Duodenal mucosa (tissue), 2 donors: ENCODE results near the gene DAD1.
A peak's percentile ranks its signal among the peaks of the same experiment; 100 is the strongest.

Experiments
- H3K27ac ChIP-seq: one replicate; pipeline ENCODE4 v1.7.0; 2013; ENCODE audit warnings: low read depth, low read length
- H3K27me3 ChIP-seq, 2 donors: one replicate each; pipeline ENCODE4 v1.7.0; 2013; ENCODE audit warnings: low read length in 2 of 2, control low read depth in 1 of 2; ENCODE audit not compliant: insufficient read depth in 2 of 2, control insufficient read depth in 1 of 2
- H3K36me3 ChIP-seq, 2 donors: one replicate each; pipeline ENCODE4 v1.7.0; 2013; ENCODE audit warnings: low read length in 2 of 2, control low read depth in 1 of 2; ENCODE audit not compliant: insufficient read depth in 2 of 2, control insufficient read depth in 1 of 2
- H3K4me1 ChIP-seq, 2 donors: one replicate each; pipeline ENCODE4 v1.7.0; 2013; ENCODE audit warnings: low read length in 2 of 2, control low read depth in 1 of 2; ENCODE audit not compliant: insufficient read depth in 2 of 2, control insufficient read depth in 1 of 2
- H3K4me3 ChIP-seq, 2 donors: one replicate each; pipeline ENCODE4 v1.7.0; 2013; ENCODE audit warnings: low read length in 2 of 2, low read depth in 1 of 2
- H3K9ac ChIP-seq, 2 donors: one replicate each; pipeline ENCODE4 v1.7.0; 2013; ENCODE audit warnings: low read length in 2 of 2, low read depth in 1 of 2
- H3K9me3 ChIP-seq, 2 donors: one replicate each; pipeline ENCODE4 v1.7.0; 2013; ENCODE audit warnings: low read length in 2 of 2, control low read depth in 1 of 2; ENCODE audit not compliant: control insufficient read depth in 1 of 2

Gene DAD1

DNA sequence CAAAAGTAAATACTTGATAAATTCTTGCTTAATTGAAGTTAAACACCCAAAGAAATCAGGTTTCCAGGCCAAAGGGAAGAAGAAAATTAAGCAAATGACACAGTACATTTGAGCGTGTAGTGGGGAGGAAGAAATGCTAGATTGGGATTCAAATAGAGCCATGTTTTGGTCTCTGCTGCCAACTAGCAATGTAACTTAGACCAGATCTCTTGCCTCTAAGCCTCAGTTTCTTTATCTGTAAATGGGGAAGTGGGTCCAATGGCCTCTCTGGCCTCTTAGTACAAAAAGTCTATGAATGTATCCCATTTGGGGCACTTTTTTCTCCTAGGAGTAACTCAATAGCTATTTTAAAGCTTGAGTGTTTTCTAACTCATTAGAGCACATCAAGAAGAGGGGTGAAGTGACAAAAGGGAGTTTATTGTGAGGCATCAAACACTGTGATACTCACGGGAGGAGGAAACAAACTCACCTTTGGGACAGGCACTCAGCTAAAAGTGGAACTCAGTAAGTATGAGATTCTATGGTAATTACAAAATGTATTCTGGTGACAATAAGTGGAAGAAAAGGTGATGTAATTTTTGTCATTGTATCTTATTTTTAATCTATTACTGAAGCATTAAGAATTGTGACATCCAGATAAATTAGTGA, 55.8 kb downstream of the DAD1 start:
- Histone ChIP-seq H3K9ac (no peak overlapping the region), H3K4me3 (no peak overlapping the region), H3K4me1 (peaks cover 8 to 13% of the 10 kb centered on the region in 2 donors), H3K27me3 (no peaks in the 10 kb centered on the region), H3K9me3 (no peaks in the 10 kb centered on the region), H3K27ac (no peak overlapping the region), H3K36me3 (no peaks in the 10 kb centered on the region)

DNA sequence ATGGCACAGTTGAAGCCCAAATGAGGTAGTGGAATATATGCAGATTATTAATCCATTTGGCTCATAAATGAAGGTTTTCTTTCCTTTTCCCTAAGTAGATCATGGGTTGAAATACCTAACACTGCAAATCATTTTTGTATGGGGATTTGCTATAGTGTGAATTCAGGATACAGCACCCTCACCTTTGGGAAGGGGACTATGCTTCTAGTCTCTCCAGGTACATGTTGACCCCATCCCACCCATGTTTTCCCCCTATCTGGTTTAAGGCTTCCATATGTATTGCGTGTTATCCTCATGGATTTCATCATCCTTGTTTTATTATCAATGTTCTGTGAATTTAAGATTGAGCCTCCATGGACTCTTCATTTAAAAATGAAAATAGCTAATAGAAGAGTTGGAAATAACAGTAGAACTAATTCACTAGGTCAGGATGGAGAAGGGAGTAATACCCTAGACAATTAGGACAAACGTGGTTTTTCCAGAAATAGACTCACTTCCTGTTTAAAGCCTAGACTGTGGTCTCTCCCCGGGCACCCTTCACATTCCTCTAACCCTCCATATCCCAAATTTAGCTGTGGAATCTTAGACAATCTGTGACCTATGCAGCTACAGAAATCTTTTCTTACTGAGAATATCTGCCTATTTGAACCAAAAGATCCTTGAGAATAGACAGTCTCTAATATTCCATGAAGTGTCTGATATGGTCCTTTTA, 56.5 kb downstream of the DAD1 start:
- H3K4me1 ChIP-seq = peaks cover 4 to 10% of the 10 kb centered on the region in 2 donors
- no peak overlapping the region for H3K9ac ChIP-seq
- H3K27me3 ChIP-seq = no peaks in the 10 kb centered on the region
- no peak overlapping the region for H3K27ac ChIP-seq
- no peaks in the 10 kb centered on the region for H3K9me3 ChIP-seq
- no peak overlapping the region for H3K4me3 ChIP-seq
- no peaks in the 10 kb centered on the region for H3K36me3 ChIP-seq

- Histone ChIP-seq H3K4me1 (peaks cover 0 to 4% of the 10 kb centered on the region in 2 donors), H3K4me3 (no peak overlapping the region), H3K27me3 (no peaks in the 10 kb centered on the region), H3K27ac (no peak overlapping the region), H3K36me3 (no peaks in the 10 kb centered on the region), H3K9me3 (no peaks in the 10 kb centered on the region), H3K9ac (no peak overlapping the region)
Observed at GRCh38 chr14:22531451-22532344, 57.3 kb downstream of the DAD1 start.

- H3K36me3 ChIP-seq = no peaks in the 10 kb centered on the region
- H3K9me3 ChIP-seq = no peaks in the 10 kb centered on the region
- H3K27ac ChIP-seq = no peak overlapping the region
- no peaks in the 10 kb centered on the region for H3K27me3 ChIP-seq
- H3K9ac ChIP-seq = no peak overlapping the region
- H3K4me1 ChIP-seq = no peaks in the 10 kb centered on the region
- no peak overlapping the region for H3K4me3 ChIP-seq
Observed at GRCh38 chr14:22530127-22530526, 58.9 kb downstream of the DAD1 start.

GRCh38 chr14:22526744-22527143, 62.3 kb downstream of the DAD1 start:
- no peaks in the 10 kb centered on the region for H3K27me3 ChIP-seq
- peaks cover 6 to 18% of the 10 kb centered on the region in 2 donors for H3K4me1 ChIP-seq
- H3K36me3 ChIP-seq = peaks cover 0 to 3% of the 10 kb centered on the region in 2 donors
- no peak overlapping the region for H3K4me3 ChIP-seq
- H3K9me3 ChIP-seq = no peaks in the 10 kb centered on the region
- no peak overlapping the region for H3K9ac ChIP-seq
- H3K27ac ChIP-seq = no peak overlapping the region

DNA sequence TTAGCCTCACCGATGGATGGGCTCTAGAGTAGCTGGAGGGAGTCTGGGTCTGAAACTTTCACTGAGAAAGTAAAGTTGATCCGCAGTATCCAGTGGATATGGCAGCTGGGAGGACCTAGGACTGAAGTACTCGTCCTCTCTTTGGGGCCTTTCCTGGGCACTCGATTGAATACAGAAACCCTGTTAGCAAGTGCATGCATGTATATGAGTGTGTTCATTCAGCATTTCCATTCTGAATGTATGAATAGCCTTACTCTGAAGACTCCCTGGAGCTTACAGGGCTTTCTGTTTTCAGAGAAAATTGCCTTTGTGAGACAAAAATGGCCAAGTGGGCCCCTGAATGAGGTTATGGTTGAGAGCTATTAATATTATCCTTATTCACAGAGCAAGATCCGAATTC, 62.8 kb downstream of the DAD1 start:
- Histone ChIP-seq H3K9ac (no peak overlapping the region), H3K9me3 (no peaks in the 10 kb centered on the region), H3K27ac (no peak overlapping the region), H3K4me1 (peaks cover 6 to 23% of the 10 kb centered on the region in 2 donors), H3K36me3 (peaks cover 0 to 3% of the 10 kb centered on the region in 2 donors), H3K27me3 (no peaks in the 10 kb centered on the region), H3K4me3 (no peak overlapping the region)

DNA sequence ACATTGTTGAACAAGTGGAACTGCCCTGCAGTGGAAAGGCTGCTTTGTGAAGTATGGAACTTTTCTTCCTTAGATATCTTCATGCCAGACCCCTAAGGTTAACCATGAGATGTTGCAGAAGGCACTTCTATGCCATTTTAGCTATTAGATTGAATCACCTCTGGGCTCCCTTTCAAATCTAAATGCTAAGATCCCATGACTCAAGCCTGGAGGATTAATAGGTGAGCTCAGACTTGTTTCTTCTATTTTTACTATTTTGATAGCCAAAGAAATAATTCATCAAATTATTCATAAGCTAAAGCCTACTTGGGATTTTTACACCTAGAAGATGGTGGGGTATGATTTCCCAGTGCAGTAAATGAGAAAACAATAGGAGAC, 64.3 kb downstream of the DAD1 start:
- H3K4me3 ChIP-seq = no peak overlapping the region
- no peaks in the 10 kb centered on the region for H3K9me3 ChIP-seq
- H3K36me3 ChIP-seq = peaks cover 0 to 3% of the 10 kb centered on the region in 2 donors
- H3K4me1 ChIP-seq = peaks cover 10 to 31% of the 10 kb centered on the region in 2 donors
- H3K27me3 ChIP-seq = no peaks in the 10 kb centered on the region
- peak overlapping the region in 1 of 2 donors; percentile 11 for H3K9ac ChIP-seq
- no peak overlapping the region for H3K27ac ChIP-seq

DNA sequence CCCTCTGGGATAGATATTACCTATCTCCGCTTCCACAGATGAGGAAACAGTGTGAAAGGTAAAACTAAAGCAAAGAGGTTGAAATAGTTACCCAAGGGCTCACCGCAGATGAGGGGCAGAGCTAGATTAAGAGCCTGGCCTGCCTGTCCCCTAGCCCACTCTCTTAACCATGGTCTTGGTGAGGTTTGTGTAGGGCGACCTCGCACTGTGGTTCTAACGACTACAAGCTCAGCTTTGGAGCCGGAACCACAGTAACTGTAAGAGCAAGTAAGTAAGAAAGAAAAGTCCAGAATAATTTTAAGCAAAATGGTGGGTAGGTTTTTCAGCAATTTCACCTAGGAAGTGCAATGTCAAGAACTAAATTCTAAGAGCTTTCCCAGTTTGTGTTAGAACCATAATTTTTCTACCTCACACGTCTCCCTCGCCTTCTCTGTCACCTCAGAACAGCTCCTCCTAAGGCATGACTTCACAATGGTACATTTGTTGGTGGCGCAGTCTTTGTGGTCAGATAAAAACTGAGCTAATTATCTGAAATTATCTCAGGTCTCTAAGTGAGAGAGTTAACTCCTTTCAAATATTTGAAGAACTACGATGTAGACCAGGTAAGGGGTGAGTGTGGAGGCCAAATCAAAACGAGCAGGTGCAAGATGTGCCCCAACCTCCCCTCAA, 64.8 kb downstream of the DAD1 start:
- H3K36me3 ChIP-seq = peaks cover 0 to 3% of the 10 kb centered on the region in 2 donors
- no peak overlapping the region for H3K4me3 ChIP-seq
- H3K27me3 ChIP-seq = no peaks in the 10 kb centered on the region
- H3K9ac ChIP-seq = peak overlapping the region in 1 of 2 donors; percentile 11
- no peaks in the 10 kb centered on the region for H3K9me3 ChIP-seq
- H3K27ac ChIP-seq = no peak overlapping the region
- H3K4me1 ChIP-seq = peaks cover 10 to 31% of the 10 kb centered on the region in 2 donors

- no peak overlapping the region for H3K4me3 ChIP-seq
- H3K4me1 ChIP-seq = peaks cover 10 to 31% of the 10 kb centered on the region in 2 donors
- H3K9ac ChIP-seq = no peak overlapping the region
- H3K36me3 ChIP-seq = peaks cover 0 to 3% of the 10 kb centered on the region in 2 donors
- H3K9me3 ChIP-seq = no peaks in the 10 kb centered on the region
- no peaks in the 10 kb centered on the region for H3K27me3 ChIP-seq
- no peak overlapping the region for H3K27ac ChIP-seq
Observed at GRCh38 chr14:22523283-22523682, 65.7 kb downstream of the DAD1 start.
